Keratinocyte (primary cell): ENCODE results near the gene C1orf146.

Source experiments
- CTCF ChIP-seq, 3 experiments: IDR thresholded peaks in 1 of 3; conservative IDR thresholded peaks in 1 of 3; optimal IDR thresholded peaks in 1 of 3; 2 replicates in 2 of 3; 3 replicates in 1 of 3; pipeline versions ENCODE3 to v1.5.1; 2011; ENCODE audit warnings: low read length in 3 of 3, mild to moderate bottlenecking in 3 of 3, moderate library complexity in 2 of 3, control low read depth in 1 of 3, inconsistent platforms in 1 of 3; ENCODE audit not compliant: insufficient read depth in 2 of 3; ENCODE audit errors: extremely low read depth in 1 of 3
- EZH2 ChIP-seq: IDR thresholded peaks from one replicate; pipeline ENCODE4 v1.6.1; 2012; ENCODE audit warnings: inconsistent platforms, mild to moderate bottlenecking, low read length, moderate library complexity

DNA sequence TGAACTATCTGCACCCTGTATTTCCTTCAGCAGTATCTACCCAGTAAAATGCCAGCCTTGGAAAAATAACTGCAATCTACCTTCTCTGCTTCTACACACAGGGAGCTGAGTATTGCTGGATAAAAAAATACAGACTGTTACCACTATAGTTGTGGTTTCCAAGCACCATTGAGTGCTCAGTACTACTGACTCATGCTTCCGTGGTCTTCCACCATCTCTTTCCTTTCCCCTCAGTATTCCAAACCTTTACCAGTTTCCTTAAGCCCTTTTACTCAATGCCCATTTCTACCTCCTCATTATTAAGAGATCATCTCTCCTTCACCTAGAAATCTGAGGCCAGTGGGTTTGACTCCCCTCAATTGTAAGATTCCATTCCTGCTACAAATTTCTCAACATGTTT lies 57.2 kb downstream of the C1orf146 start:
- TF ChIP-seq CTCF (optimal IDR thresholded peaks at IDR 0.05 in 1 of 3, IDR thresholded peaks at IDR 0.05 in 1 of 3, conservative IDR thresholded peaks at IDR 0.05 in 1 of 3; ENCODE audit: extremely low read depth in 1 of 3, insufficient read depth in 2 of 3, low read length in 3 of 3) (no peak), EZH2 (no peak)
